Measurements from ENCODE around the gene BEND3.
"Not testable (repeated sequence)": the region's sequence is repeated elsewhere in the genome, so short reads cannot be mapped to it uniquely, and the experiment has no call there.

BEND3 gene

DNA sequence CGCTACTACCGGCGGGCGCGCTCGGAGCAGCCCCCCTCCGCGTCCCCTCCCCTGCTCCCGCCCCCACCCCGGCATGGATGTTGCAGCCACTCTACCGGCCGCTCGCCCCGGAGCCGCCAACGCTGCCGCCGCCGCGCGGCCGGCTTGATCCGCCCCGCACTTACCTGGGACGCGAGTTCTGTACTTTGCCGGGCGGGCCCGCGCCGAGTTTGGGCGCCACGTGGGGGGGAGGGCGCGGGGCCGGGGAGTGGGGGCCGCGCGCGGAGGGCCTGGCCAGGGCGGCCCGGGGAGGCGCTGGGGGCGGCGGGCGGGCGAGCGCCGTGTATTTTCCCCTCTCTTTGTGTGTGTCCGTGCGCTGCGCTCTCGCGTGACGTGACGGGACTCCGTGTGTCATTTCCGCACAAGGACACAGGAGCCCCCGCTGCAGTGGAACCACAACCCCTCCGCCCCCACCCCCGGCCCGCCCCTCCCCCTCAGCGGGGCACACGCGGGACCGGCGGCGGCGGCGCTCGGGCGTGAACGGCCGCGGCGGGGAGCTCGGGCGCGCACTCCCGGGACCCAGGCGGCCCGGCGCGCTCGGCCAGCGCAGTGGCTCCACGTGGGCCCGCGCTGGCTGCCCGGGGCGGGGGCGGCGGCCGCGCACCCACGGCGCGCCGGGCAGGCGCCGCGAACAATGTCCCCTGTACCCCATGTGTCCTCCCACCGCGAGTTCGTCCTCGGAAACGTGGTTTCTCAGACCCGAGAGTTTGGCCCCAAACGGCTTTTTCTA lies at the start of gene BEND3:
BEND3 (minus strand) TSS at position 590 of the 769 bp plus-strand sequence. CDS start 16,230 bp downstream, outside the sequence.
- no peak for DNase-seq

DNA sequence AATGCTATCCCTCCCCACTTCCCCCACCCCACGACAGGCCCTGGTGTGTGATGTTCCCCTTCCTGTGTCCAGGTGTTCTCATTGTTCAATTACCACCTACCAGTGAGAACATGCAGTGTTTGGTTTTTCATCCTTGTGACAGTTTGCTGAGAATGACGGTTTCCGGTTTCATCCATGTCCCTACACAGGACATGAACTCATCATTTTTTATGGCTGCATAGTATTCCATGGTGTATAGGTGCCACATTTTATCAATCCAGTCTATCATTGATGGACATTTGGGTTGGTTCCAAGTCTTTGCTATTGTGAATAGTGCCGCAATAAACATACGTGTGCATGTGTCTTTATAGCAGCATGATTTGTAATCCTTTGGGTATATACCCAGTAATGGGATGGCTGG lies 49.0 kb upstream of the BEND3 start:
- not testable (repeated sequence) for DNase-seq

DNA sequence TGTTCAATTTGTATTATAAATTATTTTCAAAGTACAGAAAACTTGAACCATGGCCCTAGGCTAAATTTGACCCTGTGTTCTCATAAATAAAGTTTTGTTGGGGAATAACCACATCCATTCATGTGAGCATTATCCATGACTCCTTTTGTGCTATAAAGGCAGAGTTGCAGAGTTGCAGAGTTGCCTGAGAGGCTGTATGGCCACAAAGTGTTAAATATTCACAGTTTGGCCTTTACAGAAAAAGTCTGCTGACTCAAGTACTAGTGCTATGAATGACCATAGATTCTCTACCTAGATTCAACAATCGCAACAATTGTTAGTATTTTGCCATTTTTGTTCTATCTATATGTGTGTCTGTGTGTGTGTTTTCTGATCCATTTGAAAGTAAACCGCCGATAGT lies 46.2 kb upstream of the BEND3 start:
- DNase-seq, result no peak

DNA sequence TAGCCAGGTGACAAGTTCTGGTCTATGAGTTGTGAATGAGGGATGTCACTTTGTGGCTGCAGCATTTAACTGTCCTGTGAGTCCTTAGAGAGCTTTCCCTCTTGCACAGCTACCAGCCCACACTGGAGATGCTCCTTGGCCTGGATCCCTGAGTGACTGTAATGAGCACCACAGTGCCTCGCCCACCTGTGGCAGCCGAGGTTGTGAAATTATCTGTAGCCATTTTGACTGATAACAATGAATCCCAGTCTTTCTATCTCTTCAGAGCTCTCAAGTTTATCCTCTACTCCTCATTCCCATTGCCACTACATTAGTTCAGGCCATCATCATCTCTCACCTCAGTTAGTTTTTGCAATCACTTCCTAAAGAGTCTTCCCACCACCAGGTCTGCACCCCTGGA lies 41.3 kb upstream of the BEND3 start:
- DNase-seq, result no peak

DNA sequence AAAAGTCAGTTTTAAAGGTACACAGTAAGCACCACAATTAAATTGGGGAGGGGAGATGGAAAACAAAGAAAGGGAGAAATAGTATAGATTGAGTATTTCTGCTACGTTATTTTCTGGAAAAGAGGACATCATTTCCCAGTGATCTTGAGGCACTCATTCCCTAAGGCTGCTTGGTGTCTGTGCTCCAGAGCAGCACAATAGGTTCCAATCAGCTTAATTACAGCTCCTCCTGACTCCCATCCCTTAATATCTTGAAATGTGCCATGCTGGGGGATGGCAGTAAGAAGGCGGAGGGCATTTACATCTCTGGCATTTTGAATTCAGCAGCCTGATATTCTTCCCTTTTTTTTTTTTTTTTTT lies 39.5 kb upstream of the BEND3 start:
- DNase-seq, result no peak

DNA sequence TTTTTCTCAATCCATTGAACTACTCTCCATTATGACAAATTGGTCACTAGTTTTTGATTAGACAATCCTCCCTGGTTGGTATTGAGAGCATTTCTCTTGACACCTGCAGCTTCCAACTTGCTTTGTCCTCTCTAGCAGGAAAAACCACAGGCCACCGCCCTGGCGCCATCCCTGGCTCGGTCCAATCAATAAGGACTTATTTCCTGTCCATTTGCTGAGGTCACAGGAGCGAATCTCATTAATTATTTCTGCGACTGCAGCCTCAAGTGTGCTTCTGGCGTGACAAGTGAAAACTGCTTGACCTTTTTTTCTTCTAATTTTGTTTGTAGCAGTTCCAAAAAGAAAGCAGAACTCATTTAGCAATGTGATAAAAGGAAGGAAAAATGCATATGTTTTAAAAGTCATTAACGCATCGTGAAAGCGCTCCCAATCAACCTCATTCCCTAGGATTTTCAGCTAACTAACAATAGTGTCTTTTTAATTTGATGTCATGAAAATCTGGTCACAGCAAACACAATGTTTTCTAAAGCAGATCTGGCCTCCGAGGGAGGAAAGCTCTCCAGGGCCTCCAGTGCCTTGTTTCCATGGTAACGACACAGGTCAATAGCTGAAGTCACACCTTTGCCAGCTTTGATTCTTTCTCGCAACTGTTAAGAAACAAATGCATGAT lies 39.0 kb upstream of the BEND3 start:
- DNase-seq, result no peak

DNA sequence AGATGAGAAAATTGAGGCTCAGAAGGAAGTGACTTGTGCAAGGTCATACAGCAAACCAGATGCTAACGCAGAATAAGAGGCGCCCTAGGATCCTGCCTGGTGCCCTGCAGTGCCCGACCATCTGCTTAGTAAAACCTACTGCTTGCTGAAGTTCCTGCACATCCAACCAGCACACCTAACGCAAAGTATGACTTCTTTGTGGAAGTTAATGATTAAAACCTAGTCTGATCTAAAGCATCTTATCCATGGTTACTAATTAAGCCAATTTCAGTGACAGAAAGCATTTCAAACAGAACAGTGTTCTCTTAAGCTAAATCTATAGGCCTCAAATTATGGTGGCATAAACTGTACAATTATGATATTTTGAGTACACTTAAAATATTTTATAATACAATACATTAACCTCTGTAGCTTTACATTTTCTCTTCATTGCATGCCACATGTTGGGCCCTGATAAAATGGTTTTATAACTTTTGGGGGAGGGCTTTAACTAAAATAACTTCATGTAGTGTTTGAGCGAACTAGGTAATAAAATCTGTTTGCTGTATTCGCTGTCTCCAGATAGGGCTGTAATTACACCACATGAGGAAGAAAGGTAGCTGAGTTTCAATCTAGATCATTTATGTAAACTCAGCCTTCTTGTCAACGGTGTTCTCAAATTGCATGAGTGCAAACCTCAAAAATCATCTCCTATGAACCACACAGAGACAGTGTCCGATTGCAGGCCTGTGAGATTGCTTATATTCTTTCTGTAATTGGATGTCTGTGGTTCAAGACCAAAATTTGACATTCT lies 37.5 kb upstream of the BEND3 start:
- no peak for DNase-seq

DNA sequence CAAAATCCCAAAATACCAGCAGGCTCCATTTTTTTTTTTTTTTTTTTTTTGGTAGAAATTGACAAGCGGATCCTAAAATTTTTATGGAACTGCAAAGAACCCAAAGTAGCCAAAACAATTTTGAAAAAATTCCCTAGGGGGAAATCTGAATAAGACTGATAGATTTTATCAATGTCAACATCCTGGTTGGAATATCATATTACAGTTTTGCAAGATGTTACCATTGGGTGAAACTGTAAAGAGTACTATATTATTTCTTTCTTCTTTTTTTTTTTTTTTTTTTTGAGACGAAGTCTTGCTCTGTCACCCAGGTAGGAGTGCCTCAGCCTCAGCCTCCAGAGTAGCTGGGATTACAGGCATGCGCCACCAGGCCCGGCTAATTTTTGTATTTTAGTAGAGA lies 29.4 kb upstream of the BEND3 start:
- no peak for DNase-seq

DNA sequence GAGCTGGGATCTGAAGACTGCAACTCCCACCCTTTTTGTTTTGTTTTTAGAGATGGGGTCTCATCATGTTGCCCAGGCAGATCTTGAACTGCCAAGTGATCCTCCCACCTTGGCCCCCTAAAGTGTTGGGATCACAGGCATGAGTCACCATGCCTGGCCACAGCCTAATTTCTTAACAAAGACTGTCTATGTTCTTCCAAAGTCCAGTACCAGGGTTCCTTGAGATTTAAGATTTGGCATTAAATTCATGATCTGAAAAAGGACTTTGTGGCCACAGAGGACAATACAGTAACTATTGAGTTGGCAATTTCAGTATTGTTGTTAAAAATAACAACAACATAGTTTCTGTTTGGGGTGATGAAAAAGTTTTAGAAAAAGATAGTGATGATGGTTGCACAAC lies 28.7 kb upstream of the BEND3 start:
- no peak for DNase-seq

DNA sequence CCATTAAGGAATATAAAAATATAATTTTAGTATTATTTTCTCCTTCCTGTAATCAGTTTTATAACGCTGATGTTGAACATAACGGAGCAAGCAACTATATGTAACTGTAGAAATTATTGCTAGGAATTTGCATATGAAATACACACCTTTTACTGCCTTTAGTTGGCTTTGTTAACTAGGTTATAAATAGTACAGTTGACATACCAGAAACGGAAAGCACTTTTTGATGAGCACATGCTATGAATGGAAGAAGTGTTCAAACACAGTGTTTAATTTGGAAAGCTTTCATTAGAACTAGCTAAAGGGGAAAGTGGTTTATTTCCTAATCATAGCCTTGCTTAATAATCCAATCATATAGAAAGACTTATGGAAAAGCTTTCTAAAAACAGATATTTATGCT lies 25.3 kb upstream of the BEND3 start:
- no peak for DNase-seq

DNA sequence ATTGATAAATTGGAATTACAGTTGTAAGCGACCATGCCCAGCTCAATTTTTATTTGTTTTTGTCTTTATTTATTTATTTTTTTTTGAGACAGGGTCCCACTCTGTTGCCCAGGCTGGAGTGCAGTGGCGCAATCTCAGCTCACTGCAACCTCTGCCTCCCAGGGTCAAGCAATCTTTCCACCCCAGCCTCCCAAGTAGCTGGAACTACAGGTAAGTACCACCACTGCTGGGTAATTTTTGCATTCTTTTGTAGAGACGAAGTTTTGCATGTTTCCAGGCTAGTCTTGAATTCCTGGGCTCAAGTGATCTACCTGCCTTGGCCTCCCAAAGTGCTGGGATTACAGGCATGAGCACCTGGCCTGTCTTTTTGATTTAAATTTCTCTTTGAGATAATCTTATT lies 21.0 kb upstream of the BEND3 start:
- not testable (repeated sequence) for DNase-seq

DNA sequence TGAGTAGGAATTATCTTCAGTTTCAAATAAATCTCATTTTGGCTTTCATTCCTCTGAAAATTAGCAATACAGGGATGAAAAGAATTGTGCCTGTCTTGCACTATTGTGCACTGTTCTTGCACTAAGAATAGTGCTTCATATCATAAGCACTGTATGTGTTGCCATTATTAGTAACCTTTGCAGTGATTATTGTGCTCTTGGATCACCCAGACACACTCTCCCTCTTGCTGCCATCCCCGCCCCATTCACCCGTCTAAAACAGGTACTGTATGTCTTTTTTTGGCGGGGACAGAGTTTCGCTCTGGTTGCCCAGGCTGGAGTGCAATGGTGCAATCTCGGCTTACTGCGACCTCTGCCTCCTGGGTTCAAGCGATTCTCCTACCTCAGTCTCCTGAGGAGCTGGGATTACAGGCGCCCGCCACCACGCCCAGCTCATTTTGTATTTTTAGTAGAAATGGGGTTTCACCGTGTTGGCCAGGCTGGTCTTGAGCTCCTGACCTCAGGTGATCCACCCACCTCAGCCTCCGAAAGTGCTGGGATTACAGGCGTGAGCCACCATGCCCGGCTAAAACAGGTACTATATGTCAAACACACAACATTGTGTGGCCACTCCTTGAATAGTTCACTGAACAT lies 19.8 kb upstream of the BEND3 start:
- not testable (repeated sequence) for DNase-seq

DNA sequence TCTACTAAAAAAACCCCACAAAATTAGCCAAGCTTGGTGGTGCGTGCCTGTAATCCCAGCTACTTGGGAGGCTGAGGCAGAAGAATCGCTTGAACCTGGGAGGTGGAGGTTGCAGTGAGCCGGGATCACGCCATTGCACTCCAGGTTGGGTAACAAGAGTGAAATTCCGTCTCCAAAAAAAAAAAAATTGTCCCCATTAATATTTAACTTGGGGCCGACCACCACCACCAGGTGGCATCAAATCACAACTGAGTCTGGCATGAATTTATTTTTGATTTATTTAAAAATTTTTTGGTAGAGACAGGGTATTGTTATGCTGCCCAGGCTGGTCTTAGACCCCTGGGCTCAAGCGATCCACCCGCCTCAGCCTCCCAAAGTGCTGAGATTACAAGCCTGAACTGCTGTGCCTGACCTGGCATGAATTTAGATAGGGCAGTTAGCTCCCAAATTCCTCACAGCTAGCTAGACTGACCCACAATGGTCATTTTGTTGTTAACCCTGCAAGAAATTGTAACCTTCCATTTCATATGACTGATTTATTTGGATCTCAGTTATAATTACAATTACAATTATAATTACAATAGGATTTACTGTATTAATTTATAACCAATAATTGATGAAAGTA lies 17.1 kb upstream of the BEND3 start:
- no peak for DNase-seq

DNA sequence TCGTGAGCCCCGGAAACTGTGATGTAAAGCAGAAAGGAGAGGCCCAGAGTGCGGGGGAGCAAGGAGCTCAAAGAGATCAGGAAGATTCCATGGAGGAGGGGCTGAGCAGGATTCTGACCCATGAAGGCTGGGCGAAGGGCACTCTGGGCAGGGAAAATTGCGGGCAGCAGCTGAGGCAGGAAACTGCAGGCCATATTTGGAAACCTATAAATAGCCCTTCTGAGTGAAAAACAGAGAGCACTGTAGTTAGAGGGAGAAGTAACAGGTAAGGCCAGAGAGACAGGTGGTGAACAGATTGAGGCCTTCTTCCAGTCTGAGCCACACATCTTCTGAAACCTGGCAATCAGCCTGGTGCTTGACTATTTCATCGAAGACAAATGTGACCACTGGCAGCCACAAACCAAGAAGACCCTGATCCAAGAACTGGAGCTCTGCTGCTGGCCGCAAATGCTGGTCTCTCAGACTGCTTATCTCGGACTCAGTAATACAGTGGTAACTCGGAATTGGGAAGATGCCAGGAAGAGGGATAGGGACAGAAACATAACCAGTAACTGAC lies 14.1 kb upstream of the BEND3 start:
- no peak for DNase-seq

DNA sequence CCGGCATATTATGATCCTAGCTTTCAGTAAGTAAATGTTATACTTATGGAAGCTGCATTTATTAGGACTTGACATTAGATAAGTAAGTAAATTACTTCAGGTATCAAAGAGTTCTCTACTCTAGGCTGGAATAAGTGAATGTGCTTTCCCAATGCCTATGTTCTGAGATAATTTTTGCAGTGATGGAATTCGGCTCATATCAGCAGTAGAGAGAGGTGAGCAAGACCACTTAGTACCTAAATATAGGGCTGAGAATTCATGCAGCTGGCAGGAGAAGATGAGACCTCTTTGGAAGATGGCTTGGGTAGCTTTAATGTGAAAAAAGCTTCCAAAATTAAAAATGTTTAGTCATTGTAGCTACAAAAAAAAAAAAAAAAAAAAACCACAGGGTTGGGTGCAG lies 13.3 kb upstream of the BEND3 start:
- no peak for DNase-seq

DNA sequence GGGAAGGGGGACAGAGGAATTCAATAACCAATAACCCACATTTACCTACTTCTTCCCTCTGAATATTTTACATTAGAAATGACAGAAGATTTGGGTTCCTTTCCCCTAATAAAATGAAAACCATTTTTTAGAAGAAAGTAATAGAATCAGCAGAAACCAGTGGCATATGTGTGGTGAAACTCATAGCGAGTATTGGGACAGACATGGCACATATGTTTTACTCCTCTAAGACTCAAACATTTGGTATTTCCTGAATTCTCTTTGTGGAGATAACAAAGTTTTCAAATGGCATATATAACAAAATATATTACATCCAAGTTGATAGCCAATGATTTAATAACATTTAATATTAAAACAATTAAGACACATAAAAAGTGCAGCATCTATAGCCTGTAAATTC lies 12.9 kb upstream of the BEND3 start:
- no peak for DNase-seq

DNA sequence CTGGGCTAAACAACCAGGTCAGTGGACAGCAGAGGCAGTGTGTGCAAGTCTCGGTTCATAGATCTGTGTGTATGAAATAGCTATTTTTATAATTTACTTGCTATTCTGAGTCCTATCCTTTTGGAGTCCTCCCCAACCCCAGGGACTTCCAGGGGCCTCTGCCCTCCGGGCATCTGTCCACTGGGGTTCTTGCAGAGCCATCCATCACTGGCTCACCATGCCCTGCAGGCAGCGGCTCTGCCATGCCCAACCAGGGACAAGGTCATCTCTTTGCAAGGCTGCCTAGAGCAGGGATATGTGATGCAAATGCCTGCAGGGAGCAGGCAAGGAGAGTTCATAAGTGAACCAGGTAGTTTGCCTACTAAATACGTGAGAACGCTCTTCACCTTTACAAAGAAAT lies 10.5 kb upstream of the BEND3 start:
- no peak for DNase-seq

DNA sequence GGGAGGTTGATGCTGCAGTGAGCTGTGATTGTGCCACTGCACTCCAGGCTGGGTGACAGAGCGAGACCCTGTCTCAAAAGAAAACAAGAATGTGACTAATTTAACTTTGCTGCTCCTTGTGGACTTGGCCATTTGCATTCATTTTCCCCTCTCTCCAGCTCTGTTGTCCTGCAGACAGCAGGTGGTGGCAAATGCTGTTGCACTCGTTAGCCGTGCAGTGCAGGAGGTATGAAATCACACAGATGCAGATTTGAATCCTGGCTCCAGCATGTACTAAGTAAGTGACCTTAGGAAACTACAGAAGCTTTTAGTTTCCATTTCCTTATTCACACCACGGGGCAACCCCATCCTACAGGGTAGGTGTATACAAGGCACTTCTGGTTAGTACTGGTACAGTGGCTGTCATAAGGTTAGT lies 9.6 kb upstream of the BEND3 start:
- no peak for DNase-seq

DNA sequence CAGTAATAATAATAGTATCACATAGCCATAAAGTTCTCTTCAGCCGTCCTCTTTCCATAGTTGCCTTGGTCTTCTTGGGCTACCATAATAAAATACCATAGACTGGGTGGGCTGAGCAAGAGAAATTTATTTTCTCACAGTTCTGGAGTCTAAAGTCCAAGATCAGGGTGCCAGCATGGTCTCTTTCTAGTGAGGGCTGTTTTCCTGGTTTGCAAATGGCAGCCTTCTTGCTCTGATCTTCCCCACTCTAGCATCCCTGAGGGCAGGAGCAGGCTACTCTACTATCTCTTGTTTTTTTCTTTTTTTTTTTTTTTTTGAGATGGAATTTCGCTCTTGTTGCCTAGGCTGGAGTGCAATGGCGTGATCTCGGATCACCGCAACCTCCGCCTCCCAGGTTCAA lies 8.2 kb upstream of the BEND3 start:
- DNase-seq, result no peak

DNA sequence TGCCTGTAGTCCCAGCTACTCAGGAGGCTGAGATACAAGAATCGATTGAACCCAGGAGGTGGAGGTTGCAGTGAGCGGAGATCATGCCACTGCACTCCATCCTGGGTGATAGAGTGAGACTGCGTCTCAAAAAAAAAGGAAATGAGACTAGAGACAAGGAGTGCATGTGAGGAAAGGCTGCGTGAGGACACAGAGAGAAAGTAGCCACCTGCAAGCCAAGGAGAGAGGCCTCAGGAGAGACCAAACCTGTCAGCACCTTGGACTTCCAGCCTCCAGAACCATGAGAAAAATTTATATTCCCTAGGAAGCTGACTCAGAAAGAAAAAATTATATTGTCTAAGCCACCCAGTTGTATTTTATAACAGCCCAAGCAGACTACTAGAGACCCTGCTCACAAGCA lies 7.4 kb upstream of the BEND3 start:
- no peak for DNase-seq

DNA sequence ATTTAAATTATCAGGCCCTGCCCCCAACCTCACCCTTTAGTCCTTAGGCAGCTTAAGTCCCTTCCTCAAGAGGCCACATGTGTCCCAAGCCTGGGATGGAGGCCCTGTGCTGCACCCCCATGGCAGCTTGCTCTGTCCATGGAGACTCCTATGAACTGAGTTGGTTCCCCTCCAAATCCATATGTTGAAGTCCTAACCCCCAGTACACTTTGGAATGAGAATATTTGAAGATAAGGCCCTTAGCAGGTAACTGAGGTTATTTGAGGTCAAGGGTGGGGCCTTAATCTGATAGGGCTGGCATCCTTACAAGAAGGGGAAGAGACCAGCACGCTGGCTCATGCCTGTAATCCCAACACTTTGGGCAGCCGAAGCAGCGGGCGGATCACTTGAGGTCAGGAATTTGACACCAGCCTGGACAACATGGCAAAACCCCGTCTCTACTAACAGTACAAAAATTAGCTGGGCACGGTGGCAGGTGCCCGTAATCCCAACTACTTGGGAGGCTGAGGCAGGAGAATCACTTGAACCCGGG lies 6.7 kb upstream of the BEND3 start:
- no peak for DNase-seq

DNA sequence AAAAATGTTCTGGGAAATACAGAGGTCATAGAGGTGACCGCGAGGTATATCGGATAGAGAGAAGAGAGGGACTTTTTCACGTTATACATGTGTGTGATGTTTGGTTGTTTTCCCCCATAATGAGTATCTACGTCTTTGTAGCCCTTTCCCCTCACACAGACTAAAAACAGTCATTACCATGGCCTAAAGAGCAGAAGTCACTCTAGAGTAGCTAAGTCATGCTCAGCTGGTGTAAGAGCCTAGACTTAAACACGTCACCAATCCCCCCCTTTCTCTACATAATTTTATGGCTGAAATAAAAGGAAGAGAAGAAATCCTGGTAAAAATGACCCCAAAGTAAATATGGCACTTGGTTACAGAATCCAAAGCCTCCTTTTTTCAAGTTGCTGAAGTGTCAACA lies 6.0 kb upstream of the BEND3 start:
- no peak for DNase-seq

Measured in T1000 (cell line).